Cardiac muscle cell (in vitro differentiated cells and primary cell): ENCODE data around the gene DLGAP1. TPM values are rescaled to one million over a fixed set of nuclear protein-coding genes. Genes with fewer than 3 reads are reported as not detected.

Experiments
- DNase-seq, 2 donors: peaks; one replicate each; pipeline versions ENCODE4 v3.0.0 to v3.0.0-alpha.2; 2010 to 2017; ENCODE audit warnings: low read depth in 1 of 2, low spot score in 1 of 2
- H3K27ac ChIP-seq: fragments of 200-600 bp; sonication (generic); 2 replicates; pipeline ENCODE4 v1.5.1; 2016
- H3K27me3 ChIP-seq: fragments of 200-600 bp; sonication (generic); 2 replicates; pipeline ENCODE4 v1.6.0; 2016; ENCODE audit warnings: control low read depth
- H3K36me3 ChIP-seq: fragments of 200-600 bp; sonication (generic); 2 replicates; pipeline ENCODE4 v1.5.1; 2016; ENCODE audit warnings: control low read depth
- H3K4me1 ChIP-seq: fragments of 200-600 bp; sonication (generic); 2 replicates; pipeline ENCODE4 v1.8.1; 2017; ENCODE audit warnings: low read depth, mild to moderate bottlenecking, mixed run types
- H3K4me3 ChIP-seq: fragments of 200-600 bp; sonication (generic); 2 replicates; pipeline ENCODE4 v1.5.1; 2016; ENCODE audit warnings: mild to moderate bottlenecking
- H3K9me3 ChIP-seq: fragments of 200-600 bp; sonication (generic); 2 replicates; pipeline ENCODE4 v1.5.1; 2017; ENCODE audit warnings: low read depth, mild to moderate bottlenecking, control low read depth
- CTCF ChIP-seq: IDR thresholded peaks from 2 replicates; pipeline ENCODE4 v1.5.1; 2012; ENCODE audit warnings: low read depth, mild to moderate bottlenecking, low read length
- polyA plus RNA-seq: library from polyadenylated mRNA; unstranded; fragments of >200 nt; fragmentation: Nextera tagmentation; extraction: Ambion mirVana; gene quantifications from 2 replicates; pipeline ENCODE4 v1.2.1, GENCODE V29; 2016
- total RNA-seq: library from RNA; depleted of rRNA; stranded (reverse); fragments of >200 nt; gene quantifications from 2 replicates; pipeline ENCODE4 v1.2.3, GENCODE V29; 2016

DLGAP1 gene
- total and polyA plus RNA-seq, 2 experiments from 2014 or later = 2.5 to 7.9 TPM

GRCh38 chr18:4286256-4286655 is 168.9 kb downstream of the DLGAP1 start:
- H3K27me3 ChIP-seq = peaks cover 17% of the 10 kb centered on the region

GRCh38 chr18:4285525-4285924 is 169.6 kb downstream of the DLGAP1 start:
- no peak for DNase-seq
- H3K4me3 ChIP-seq = no peak overlapping the region
- H3K27ac ChIP-seq = no peak overlapping the region
- H3K27me3 ChIP-seq = peaks cover 17% of the 10 kb centered on the region
- H3K9me3 ChIP-seq = no peaks in the 10 kb centered on the region
- no peaks in the 10 kb centered on the region for H3K36me3 ChIP-seq
- H3K4me1 ChIP-seq = no peaks in the 10 kb centered on the region
- no peak for TF ChIP-seq CTCF

More at GRCh38 chr18:4286256-4286655, 168.9 kb downstream of the DLGAP1 start:
- TF ChIP-seq CTCF = no peak
- Histone ChIP-seq H3K4me1 (no peaks in the 10 kb centered on the region), H3K9me3 (no peaks in the 10 kb centered on the region), H3K4me3 (no peak overlapping the region), H3K27ac (no peak overlapping the region), H3K36me3 (no peaks in the 10 kb centered on the region)
- no peak for DNase-seq

GRCh38 chr18:4284528-4284927 is 170.6 kb downstream of the DLGAP1 start:
- TF ChIP-seq CTCF = no peak
- Histone ChIP-seq H3K27ac (no peak overlapping the region), H3K27me3 (peaks cover 10% of the 10 kb centered on the region), H3K4me3 (no peak overlapping the region), H3K36me3 (no peaks in the 10 kb centered on the region), H3K9me3 (no peaks in the 10 kb centered on the region), H3K4me1 (no peaks in the 10 kb centered on the region)
- DNase-seq = no peak

GRCh38 chr18:4283746-4284291 is 171.3 kb downstream of the DLGAP1 start:
- no peak overlapping the region for H3K4me3 ChIP-seq
- no peak overlapping the region for H3K27ac ChIP-seq

GRCh38 chr18:4282954-4283353 is 172.2 kb downstream of the DLGAP1 start:
- Histone ChIP-seq H3K4me3 (no peak overlapping the region), H3K36me3 (no peaks in the 10 kb centered on the region), H3K27ac (no peak overlapping the region), H3K9me3 (no peaks in the 10 kb centered on the region), H3K4me1 (no peaks in the 10 kb centered on the region), H3K27me3 (peaks cover 7% of the 10 kb centered on the region)
- no peak for TF ChIP-seq CTCF
- DNase-seq = no peak

More at GRCh38 chr18:4283746-4284291, 171.3 kb downstream of the DLGAP1 start:
- H3K9me3 ChIP-seq = no peaks in the 10 kb centered on the region
- H3K4me1 ChIP-seq = no peaks in the 10 kb centered on the region
- peaks cover 10% of the 10 kb centered on the region for H3K27me3 ChIP-seq
- TF ChIP-seq CTCF = no peak
- H3K36me3 ChIP-seq = no peaks in the 10 kb centered on the region
- DNase-seq = no peak
